H9 (cell line): ENCODE results near the gene NOTCH1. TPM values are rescaled to one million over a fixed set of nuclear protein-coding genes. Genes with fewer than 3 reads are reported as not detected.

Source experiments
- DNase-seq: peaks from one replicate; pipeline ENCODE4 v3.0.0-alpha.2; 2017
- H2AFZ ChIP-seq: one replicate; pipeline ENCODE4 v1.6.1; 2013; ENCODE audit warnings: mild to moderate bottlenecking, low read length, control low read depth, moderate library complexity
- H2AK5ac ChIP-seq: 2 replicates; pipeline ENCODE4 v1.6.1; 2013; ENCODE audit warnings: low read length, control low read depth, mixed read lengths; ENCODE audit not compliant: insufficient read length
- H2BK120ac ChIP-seq: one replicate; pipeline ENCODE4 v1.6.1; 2013; ENCODE audit warnings: low read depth, mild to moderate bottlenecking, low read length, control low read depth, inconsistent platforms; ENCODE audit not compliant: poor library complexity, severe bottlenecking
- H2BK12ac ChIP-seq: 2 replicates; pipeline ENCODE4 v1.6.1; 2013; ENCODE audit warnings: low read length, control low read depth, mixed read lengths, low read depth; ENCODE audit not compliant: insufficient read length
- H2BK15ac ChIP-seq: 2 replicates; pipeline ENCODE4 v1.6.1; 2013; ENCODE audit warnings: low read depth, low read length, control low read depth
- H2BK20ac ChIP-seq: one replicate; pipeline ENCODE4 v1.6.1; 2013; ENCODE audit warnings: low read depth, mild to moderate bottlenecking, low read length, control low read depth, inconsistent platforms; ENCODE audit not compliant: poor library complexity, severe bottlenecking
- H2BK5ac ChIP-seq: 2 replicates; pipeline ENCODE4 v1.6.1; 2013; ENCODE audit warnings: low read length, control low read depth, mixed read lengths; ENCODE audit not compliant: insufficient read length
- H3K14ac ChIP-seq: 2 replicates; pipeline ENCODE4 v1.6.1; 2013; ENCODE audit warnings: low read length, control low read depth; ENCODE audit not compliant: insufficient read depth
- H3K18ac ChIP-seq: 2 replicates; pipeline ENCODE4 v1.6.1; 2013; ENCODE audit warnings: low read depth, mild to moderate bottlenecking, mixed read lengths, low read length, control low read depth; ENCODE audit not compliant: insufficient read length
- H3K23ac ChIP-seq: 2 replicates; pipeline ENCODE4 v1.6.1; 2013; ENCODE audit warnings: low read length, control low read depth, mixed read lengths, low read depth; ENCODE audit not compliant: insufficient read length
- H3K23me2 ChIP-seq: 2 replicates; pipeline ENCODE4 v1.6.1; 2013; ENCODE audit warnings: low read depth, mild to moderate bottlenecking, mixed read lengths, low read length, control low read depth; ENCODE audit not compliant: insufficient read length, poor library complexity, severe bottlenecking
- H3K27ac ChIP-seq: 2 replicates; pipeline ENCODE4 v1.5.1; 2013; ENCODE audit warnings: low read length, control low read depth, mixed read lengths, low read depth; ENCODE audit not compliant: insufficient read length
- H3K27me3 ChIP-seq: 2 replicates; pipeline ENCODE4 v1.6.1; 2013; ENCODE audit warnings: low read length, control low read depth, inconsistent platforms; ENCODE audit not compliant: insufficient read depth
- H3K4ac ChIP-seq: 2 replicates; pipeline ENCODE4 v1.6.1; 2013; ENCODE audit warnings: low read depth, mild to moderate bottlenecking, control low read depth, inconsistent platforms, low read length, moderate library complexity
- H3K4me1 ChIP-seq: 2 replicates; pipeline ENCODE4 v1.6.1; 2013; ENCODE audit warnings: low read length, control low read depth, inconsistent platforms; ENCODE audit not compliant: insufficient read depth
- H3K4me2 ChIP-seq: 2 replicates; pipeline ENCODE4 v1.6.1; 2013; ENCODE audit warnings: low read length, control low read depth, mixed read lengths; ENCODE audit not compliant: insufficient read length, insufficient read depth
- H3K56ac ChIP-seq: 2 replicates; pipeline ENCODE4 v1.6.1; 2013; ENCODE audit warnings: low read depth, mild to moderate bottlenecking, mixed read lengths, low read length, control low read depth; ENCODE audit not compliant: insufficient read length
- H3K79me1 ChIP-seq: 2 replicates; pipeline ENCODE4 v1.6.1; 2013; ENCODE audit warnings: low read depth, mild to moderate bottlenecking, moderate library complexity, low read length, control low read depth, inconsistent platforms; ENCODE audit not compliant: insufficient read depth, poor library complexity, severe bottlenecking
- H3K79me2 ChIP-seq: 2 replicates; pipeline ENCODE4 v1.6.1; 2013; ENCODE audit warnings: low read length, control low read depth, inconsistent platforms; ENCODE audit not compliant: insufficient read depth
- H3K9ac ChIP-seq: 2 replicates; pipeline ENCODE4 v1.6.1; 2013; ENCODE audit warnings: low read length, control low read depth, mixed read lengths; ENCODE audit not compliant: insufficient read length; ENCODE audit errors: extremely low read depth
- H3K9me3 ChIP-seq: one replicate; pipeline ENCODE4 v1.6.1; 2013; ENCODE audit warnings: low read depth, low read length, inconsistent platforms; ENCODE audit not compliant: control insufficient read depth
- H3T11ph ChIP-seq: one replicate; pipeline ENCODE4 v1.6.1; 2013; ENCODE audit warnings: mild to moderate bottlenecking, low read length, control low read depth, inconsistent platforms
- H4K20me1 ChIP-seq: one replicate; pipeline ENCODE4 v1.6.1; 2013; ENCODE audit not compliant: control insufficient read depth, insufficient read length, insufficient read depth
- H4K5ac ChIP-seq: 2 replicates; pipeline ENCODE4 v1.6.1; 2013; ENCODE audit warnings: low read depth, mild to moderate bottlenecking, mixed read lengths, low read length, control low read depth; ENCODE audit not compliant: insufficient read length
- H4K8ac ChIP-seq: replicated peaks from 2 replicates; pipeline ENCODE4 v1.6.1; 2013; ENCODE audit warnings: low read length, control low read depth, mixed read lengths, low read depth; ENCODE audit not compliant: insufficient read length
- H4K91ac ChIP-seq: 2 replicates; pipeline ENCODE4 v1.6.1; 2013; ENCODE audit warnings: low read depth, mild to moderate bottlenecking, moderate library complexity, mixed read lengths, low read length, control low read depth; ENCODE audit not compliant: insufficient read length
- H3K27ac Mint-ChIP-seq, 3 experiments: 2 replicates in 2 of 3; 3 replicates in 1 of 3; pipeline ENCODE4 v1.8.0; 2020 to 2021; ENCODE audit warnings: mixed read lengths in 3 of 3, mild to moderate bottlenecking in 1 of 3, moderate library complexity in 1 of 3
- H3K27me3 Mint-ChIP-seq: 2 replicates; pipeline ENCODE4 v1.8.0; 2021; ENCODE audit warnings: low read depth, mild to moderate bottlenecking, moderate library complexity, mixed read lengths
- H3K36me3 Mint-ChIP-seq, 3 experiments: 2 replicates in 2 of 3; 3 replicates in 1 of 3; pipeline ENCODE4 v1.8.0; 2020 to 2021; ENCODE audit warnings: low read depth in 3 of 3, mixed read lengths in 3 of 3; ENCODE audit not compliant: insufficient read depth in 1 of 3
- H3K4me1 Mint-ChIP-seq, 2 experiments: 2 replicates each; pipeline ENCODE4 v1.8.0; 2020; ENCODE audit warnings: mixed read lengths in 2 of 2
- H3K4me3 Mint-ChIP-seq, 2 experiments: 2 replicates in 1 of 2; 3 replicates in 1 of 2; pipeline ENCODE4 v1.8.0; 2020 to 2021; ENCODE audit warnings: mild to moderate bottlenecking in 2 of 2, mixed read lengths in 2 of 2, moderate library complexity in 1 of 2
- H3K9me3 Mint-ChIP-seq, 2 experiments: 2 replicates in 1 of 2; 3 replicates in 1 of 2; pipeline ENCODE4 v1.8.0; 2020; ENCODE audit warnings: mild to moderate bottlenecking in 2 of 2, mixed read lengths in 2 of 2, moderate library complexity in 1 of 2
- CTCF ChIP-seq: fragments of 200-600 bp; sonication (generic); conservative IDR thresholded peaks from 3 replicates; pipeline ENCODE4 v1.8.0; 2021; ENCODE audit warnings: antibody characterized with exemption, mild to moderate bottlenecking
- WGBS: extraction: QIAGEN DNeasy Blood & Tissue Kit; methylation state at CpG from one replicate; pipeline ENCODE4 v1.1.7; 2013; ENCODE audit warnings: missing lambda C conversion rate, low lambda C conversion rate, mixed read lengths; ENCODE audit not compliant: insufficient read length; ENCODE audit errors: extremely low coverage; 5-methylcytosine and 5-hydroxymethylcytosine counted together
- total RNA-seq: library from RNA; stranded (reverse); gene quantifications from 2 replicates; pipeline ENCODE4 v1.2.1, GENCODE V29; 2021

The NOTCH1 gene
- total RNA-seq, 1 experiment from 2014 or later, result 71.6 TPM

- Histone ChIP-seq H2AFZ (no peak overlapping the region), H4K8ac (no peak overlapping the region), H2BK5ac (no peak overlapping the region), H2BK12ac (no peak overlapping the region), H3K4ac (no peak overlapping the region), H3K79me2 (peaks cover 2% of the 10 kb centered on the region; the same call in 1 of the 2 replicates), H3K56ac (no peak overlapping the region), H3K14ac (peak overlapping the region; percentile 58; the same call in 1 of the 2 replicates), H3K23me2 (peaks cover 10% of the 10 kb centered on the region), H3K9me3 (no peaks in the 10 kb centered on the region), H3K79me1 (peaks cover 9% of the 10 kb centered on the region), H3T11ph (no peak overlapping the region), H3K23ac (no peak overlapping the region), H3K9ac (no peak overlapping the region), H3K4me2 (peak overlapping the region; percentile 28), H4K91ac (no peak overlapping the region), H2BK15ac (no peak overlapping the region), H4K20me1 (no peaks in the 10 kb centered on the region), H3K27me3 (no peaks in the 10 kb centered on the region), H3K27ac (no peak overlapping the region), H3K18ac (peak overlapping the region; percentile 58), H2AK5ac (no peak overlapping the region), H3K4me1 (no peaks in the 10 kb centered on the region; the same call in 1 of the 2 replicates), H2BK120ac (no peak overlapping the region), H2BK20ac (no peak overlapping the region), H4K5ac (no peak overlapping the region)
- Mint-ChIP-seq H3K9me3 (no peaks in the 10 kb centered on the region), H3K36me3 (peaks cover 2 to 18% (median 16%) of the 10 kb centered on the region in 3 experiments; a peak in 5 of 7 replicates), H3K4me1 (peaks cover 28 to 52% of the 10 kb centered on the region in 2 experiments), H3K4me3 (peak overlapping the region; percentile 72 to 86), H3K27ac (peak overlapping the region in 1 of 3 experiments; percentile 65; a peak in 1 of 7 replicates), H3K27me3 (no peaks in the 10 kb centered on the region; the same call in 1 of the 2 replicates)
- no CpG with 5 or more reads among the region's 45 CpGs for WGBS
- DNase-seq, result peak; percentile 66
- TF ChIP-seq CTCF, result peak; percentile 20; the same call in 1 of the 3 replicates
Measured at GRCh38 chr9:136546697-136547501, 1.1 kb upstream of the NOTCH1 start.
